Spleen (tissue), 7 donors: ENCODE results near the gene STEAP1B.
"Not testable (repeated sequence)": the region's sequence is repeated elsewhere in the genome, so short reads cannot be mapped to it uniquely, and the experiment has no call there.

ENCODE experiments used
- POLR2A ChIP-seq, 3 donors: fragments of 450-650 bp; IDR thresholded peaks; one replicate each; pipeline ENCODE4 v1.5.1; 2017; ENCODE audit warnings: antibody characterized with exemption in 3 of 3, mild to moderate bottlenecking in 1 of 3
- POLR2AphosphoS5 ChIP-seq, 3 donors: sonication (generic); formaldehyde crosslinking; IDR thresholded peaks; one replicate each; pipeline ENCODE4 v1.5.1; 2017; ENCODE audit warnings: antibody characterized with exemption in 3 of 3
- TF ChIP-seq, protein P1 (sequence below), 11 experiments: fragments of 200-600 bp in 7 of 11; fragments of 450-650 bp in 4 of 11; sonication (generic) in 4 of 11; IDR thresholded peaks in 8 of 11; conservative IDR thresholded peaks in 3 of 11; 1 replicate in 7 of 11; 2 replicates in 4 of 11; pipeline versions ENCODE4 v1.4.0 to v1.8.0; 2016 to 2021; ENCODE audit warnings: antibody characterized with exemption in 11 of 11, inconsistent platforms in 4 of 11, mild to moderate bottlenecking in 1 of 11
- donor health status: DM: no; HTN: no; CAD: no; lungs with moderate emphysema.
- donor health status: DM: no; HTN: no; CAD: no.
- donor health status: DM: no; HTN: no; CAD: no.

DNA sequence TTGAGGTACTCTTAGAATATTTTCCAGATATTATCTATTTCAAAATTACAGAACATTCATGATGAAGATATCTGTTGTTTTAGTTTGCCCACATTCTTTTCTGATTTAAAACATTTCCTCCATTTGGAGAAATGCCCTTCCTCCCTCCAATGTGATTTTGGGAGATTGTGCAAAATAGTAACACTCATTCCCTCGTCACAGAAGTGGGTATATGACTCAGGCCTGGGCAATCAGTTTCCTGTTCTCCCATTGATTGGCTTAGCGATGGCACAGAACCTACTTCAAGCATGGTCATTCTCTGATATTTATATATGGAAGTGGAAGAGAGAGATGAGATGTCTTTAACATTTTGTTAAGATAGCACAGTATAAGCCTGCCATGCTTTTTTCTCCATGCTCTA lies 3.1 kb downstream of the STEAP1B start:
- TF ChIP-seq, protein P1, sequence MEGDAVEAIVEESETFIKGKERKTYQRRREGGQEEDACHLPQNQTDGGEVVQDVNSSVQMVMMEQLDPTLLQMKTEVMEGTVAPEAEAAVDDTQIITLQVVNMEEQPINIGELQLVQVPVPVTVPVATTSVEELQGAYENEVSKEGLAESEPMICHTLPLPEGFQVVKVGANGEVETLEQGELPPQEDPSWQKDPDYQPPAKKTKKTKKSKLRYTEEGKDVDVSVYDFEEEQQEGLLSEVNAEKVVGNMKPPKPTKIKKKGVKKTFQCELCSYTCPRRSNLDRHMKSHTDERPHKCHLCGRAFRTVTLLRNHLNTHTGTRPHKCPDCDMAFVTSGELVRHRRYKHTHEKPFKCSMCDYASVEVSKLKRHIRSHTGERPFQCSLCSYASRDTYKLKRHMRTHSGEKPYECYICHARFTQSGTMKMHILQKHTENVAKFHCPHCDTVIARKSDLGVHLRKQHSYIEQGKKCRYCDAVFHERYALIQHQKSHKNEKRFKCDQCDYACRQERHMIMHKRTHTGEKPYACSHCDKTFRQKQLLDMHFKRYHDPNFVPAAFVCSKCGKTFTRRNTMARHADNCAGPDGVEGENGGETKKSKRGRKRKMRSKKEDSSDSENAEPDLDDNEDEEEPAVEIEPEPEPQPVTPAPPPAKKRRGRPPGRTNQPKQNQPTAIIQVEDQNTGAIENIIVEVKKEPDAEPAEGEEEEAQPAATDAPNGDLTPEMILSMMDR (IDR thresholded peaks at IDR 0.05 in 8 of 11, conservative IDR thresholded peaks at IDR 0.05 in 3 of 11) = not testable (repeated sequence)
- not testable (repeated sequence) for TF ChIP-seq POLR2AphosphoS5, POLR2A (IDR thresholded peaks at IDR 0.05)
